ENCODE results near the gene NFKBIB. TPM values are rescaled to one million over a fixed set of nuclear protein-coding genes. Genes with fewer than 3 reads are reported as not detected.
"Not testable (repeated sequence)": the region's sequence is repeated elsewhere in the genome, so short reads cannot be mapped to it uniquely, and the experiment has no call there.

The NFKBIB gene
- total and polyA plus RNA-seq, 2 experiments from 2014 or later = 24.1 to 29.6 TPM

DNA sequence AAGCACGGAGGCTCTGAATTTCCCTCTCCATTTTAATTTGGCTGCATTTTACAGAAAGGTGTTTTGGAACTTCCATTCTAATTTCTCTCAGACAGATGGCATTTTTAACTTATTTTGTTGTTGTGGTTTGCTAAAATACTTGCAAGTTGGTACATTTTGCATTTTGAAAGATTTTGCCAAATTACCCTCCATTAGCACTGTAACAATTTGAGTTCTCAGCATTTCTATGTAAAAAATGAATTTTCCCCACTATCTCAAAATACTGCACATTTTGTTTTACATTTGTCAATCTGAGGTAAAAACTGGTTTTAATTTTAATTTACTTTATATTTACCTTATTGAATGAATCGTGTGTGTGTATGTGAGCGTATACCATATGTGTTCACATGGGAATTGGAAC, 43.0 kb upstream of the NFKBIB start:
- H3K27ac ChIP-seq = no peak overlapping the region
- H3K36me3 ChIP-seq (replicated peaks; ENCODE audit: insufficient read depth, low read depth) = no peaks in the 10 kb centered on the region
- no peak for DNase-seq (ENCODE audit: low spot score)
- no peaks in the 10 kb centered on the region for H4K20me1 ChIP-seq (ENCODE audit: insufficient read depth, poor library complexity, severe bottlenecking)
- H3K9me2 ChIP-seq (replicated peaks; ENCODE audit: insufficient read depth) = no peaks in the 10 kb centered on the region
- H3K79me2 ChIP-seq = no peaks in the 10 kb centered on the region
- peaks cover 18% of the 10 kb centered on the region for H3K4me1 ChIP-seq (ENCODE audit: insufficient read depth)
- 91% methylated on average over 3 of the region's 3 CpGs for WGBS (ENCODE audit: low lambda C conversion rate, missing lambda C conversion rate)
- no peak overlapping the region for H3K4me3 ChIP-seq
- H3K4me2 ChIP-seq = no peak overlapping the region
- TF ChIP-seq EZH2phosphoT487 (IDR thresholded peaks at IDR 0.05; ENCODE audit: low read depth, severe bottlenecking, unreplicated experiment) (no peak), EZH2 (IDR thresholded peaks at IDR 0.05; ENCODE audit: borderline replicate concordance) (no peak)
- TF ChIP-seq, protein P1, sequence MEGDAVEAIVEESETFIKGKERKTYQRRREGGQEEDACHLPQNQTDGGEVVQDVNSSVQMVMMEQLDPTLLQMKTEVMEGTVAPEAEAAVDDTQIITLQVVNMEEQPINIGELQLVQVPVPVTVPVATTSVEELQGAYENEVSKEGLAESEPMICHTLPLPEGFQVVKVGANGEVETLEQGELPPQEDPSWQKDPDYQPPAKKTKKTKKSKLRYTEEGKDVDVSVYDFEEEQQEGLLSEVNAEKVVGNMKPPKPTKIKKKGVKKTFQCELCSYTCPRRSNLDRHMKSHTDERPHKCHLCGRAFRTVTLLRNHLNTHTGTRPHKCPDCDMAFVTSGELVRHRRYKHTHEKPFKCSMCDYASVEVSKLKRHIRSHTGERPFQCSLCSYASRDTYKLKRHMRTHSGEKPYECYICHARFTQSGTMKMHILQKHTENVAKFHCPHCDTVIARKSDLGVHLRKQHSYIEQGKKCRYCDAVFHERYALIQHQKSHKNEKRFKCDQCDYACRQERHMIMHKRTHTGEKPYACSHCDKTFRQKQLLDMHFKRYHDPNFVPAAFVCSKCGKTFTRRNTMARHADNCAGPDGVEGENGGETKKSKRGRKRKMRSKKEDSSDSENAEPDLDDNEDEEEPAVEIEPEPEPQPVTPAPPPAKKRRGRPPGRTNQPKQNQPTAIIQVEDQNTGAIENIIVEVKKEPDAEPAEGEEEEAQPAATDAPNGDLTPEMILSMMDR (IDR thresholded peaks at IDR 0.05; ENCODE audit: poor library complexity) = no peak
- H2AFZ ChIP-seq = no peak overlapping the region
- no peaks in the 10 kb centered on the region for H3K27me3 ChIP-seq
- H3K9me3 ChIP-seq (ENCODE audit: low read depth) = no peaks in the 10 kb centered on the region

DNA sequence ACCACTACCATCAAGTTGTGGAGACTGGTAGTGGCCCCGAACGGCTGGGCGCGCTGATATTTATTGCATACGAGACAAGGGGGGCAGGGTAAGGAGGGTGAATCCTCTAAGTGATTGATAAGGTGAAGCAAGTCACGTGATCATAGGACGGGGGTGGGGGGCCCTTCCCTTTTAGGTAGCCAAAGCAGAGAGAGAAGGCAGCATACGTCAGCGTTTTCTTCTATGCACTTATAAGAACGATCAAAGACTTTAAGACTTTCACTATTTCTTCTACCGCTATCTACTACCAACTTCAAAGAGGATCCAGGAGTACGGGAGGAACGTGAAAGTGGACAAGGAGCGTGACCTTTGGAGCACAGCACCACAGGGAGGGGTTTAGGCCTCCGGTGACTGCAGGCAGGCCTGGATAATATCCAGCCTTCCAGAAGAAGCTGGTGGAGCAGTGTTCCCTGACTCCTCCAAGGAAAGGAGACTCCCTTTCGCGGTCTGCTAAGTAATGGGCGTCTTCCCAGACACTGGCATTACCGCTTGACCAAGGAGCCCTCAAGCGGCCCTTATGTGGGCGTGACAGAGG, 40.1 kb upstream of the NFKBIB start:
- H4K20me1 ChIP-seq (ENCODE audit: insufficient read depth, poor library complexity, severe bottlenecking); H3K9me2 ChIP-seq (replicated peaks; ENCODE audit: insufficient read depth); H3K27me3 ChIP-seq; H3K4me3 ChIP-seq; H3K79me2 ChIP-seq; H3K36me3 ChIP-seq (replicated peaks; ENCODE audit: insufficient read depth, low read depth); H3K27ac ChIP-seq; H3K9me3 ChIP-seq (ENCODE audit: low read depth): not testable (repeated sequence)
- DNase-seq (ENCODE audit: low spot score) = peak; percentile 50
- H3K4me2 ChIP-seq = peak overlapping the region; percentile 62
- peaks cover 13% of the 10 kb centered on the region for H3K4me1 ChIP-seq (ENCODE audit: insufficient read depth)
- WGBS (ENCODE audit: low lambda C conversion rate, missing lambda C conversion rate) = 34% methylated on average over 21 of the region's 21 CpGs
- peak overlapping the region; percentile 68 for H2AFZ ChIP-seq

DNA sequence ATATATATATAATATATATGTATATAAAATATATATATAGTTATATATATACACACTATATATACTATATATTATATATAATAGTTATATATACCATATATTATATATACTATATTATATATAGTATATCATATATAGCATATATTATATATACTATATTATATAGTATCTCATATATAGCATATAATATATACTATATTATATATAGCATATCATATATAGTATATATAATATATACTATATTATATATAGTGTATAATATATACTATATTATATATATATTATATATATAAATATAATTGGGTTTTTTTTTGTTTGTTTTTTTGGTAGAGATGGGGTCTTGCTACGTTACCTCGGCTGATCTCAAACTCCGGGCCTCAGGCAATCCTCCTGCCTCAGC, 38.4 kb upstream of the NFKBIB start:
- no peak overlapping the region for H2AFZ ChIP-seq

DNA sequence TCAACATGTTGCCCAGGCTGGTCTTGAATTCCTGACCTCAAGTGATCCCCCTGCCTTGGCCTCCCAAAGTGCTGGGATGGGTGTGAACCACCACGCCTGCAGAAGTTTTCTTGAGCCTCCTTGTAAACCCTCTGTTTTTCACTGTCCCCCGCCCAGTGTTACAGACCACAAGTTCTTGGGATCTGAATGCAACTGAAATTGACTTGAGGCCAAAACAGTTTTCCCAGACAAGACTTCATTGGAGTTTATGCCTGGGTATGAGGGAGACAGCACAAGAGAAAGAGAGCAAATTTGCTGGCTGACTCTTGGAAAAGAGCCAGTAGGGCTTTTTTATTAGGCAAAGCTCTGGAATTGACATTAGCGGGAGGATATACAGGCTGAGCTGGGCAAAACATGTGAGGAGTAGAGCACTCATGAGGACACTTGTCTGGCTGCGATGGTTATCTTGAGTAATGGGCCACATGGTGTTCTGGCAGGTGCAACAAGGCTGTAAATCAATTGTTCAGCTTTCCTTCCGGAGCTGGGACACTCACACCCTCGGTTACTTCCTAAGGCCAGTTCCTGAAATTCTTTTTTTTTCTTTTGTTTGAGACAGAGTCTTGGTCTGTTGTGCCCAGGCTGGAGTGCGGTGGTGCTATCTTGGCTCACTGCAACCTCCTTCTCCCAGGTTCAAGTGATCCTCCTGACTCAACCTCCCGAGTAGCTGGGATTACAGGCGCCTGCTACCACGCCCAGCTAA, 37.3 kb upstream of the NFKBIB start:
- Histone ChIP-seq H3K27me3 (no peaks in the 10 kb centered on the region), H3K4me2 (no peak overlapping the region), H3K9me3 (ENCODE audit: low read depth) (no peaks in the 10 kb centered on the region), H3K27ac (no peak overlapping the region), H2AFZ (no peak overlapping the region), H3K4me3 (no peak overlapping the region), H4K20me1 (ENCODE audit: insufficient read depth, poor library complexity, severe bottlenecking) (no peaks in the 10 kb centered on the region), H3K36me3 (replicated peaks; ENCODE audit: insufficient read depth, low read depth) (no peaks in the 10 kb centered on the region), H3K4me1 (ENCODE audit: insufficient read depth) (peaks cover 13% of the 10 kb centered on the region), H3K9me2 (replicated peaks; ENCODE audit: insufficient read depth) (no peaks in the 10 kb centered on the region), H3K79me2 (no peaks in the 10 kb centered on the region)
- WGBS (ENCODE audit: low lambda C conversion rate, missing lambda C conversion rate) = 60% methylated on average over 10 of the region's 10 CpGs
- no peak for TF ChIP-seq EZH2phosphoT487 (IDR thresholded peaks at IDR 0.05; ENCODE audit: low read depth, severe bottlenecking, unreplicated experiment)
- TF ChIP-seq, protein P1 (IDR thresholded peaks at IDR 0.05; ENCODE audit: poor library complexity) = no peak
- peak; percentile 78 for DNase-seq (ENCODE audit: low spot score)

More for the DNA sequence above, 38.4 kb upstream of the NFKBIB start:
- no peaks in the 10 kb centered on the region for H3K27me3 ChIP-seq
- no peaks in the 10 kb centered on the region for H3K36me3 ChIP-seq (replicated peaks; ENCODE audit: insufficient read depth, low read depth)
- no peaks in the 10 kb centered on the region for H3K9me2 ChIP-seq (replicated peaks; ENCODE audit: insufficient read depth)
- H3K79me2 ChIP-seq = no peaks in the 10 kb centered on the region
- H3K27ac ChIP-seq = no peak overlapping the region
- no peaks in the 10 kb centered on the region for H4K20me1 ChIP-seq (ENCODE audit: insufficient read depth, poor library complexity, severe bottlenecking)
- H3K4me2 ChIP-seq = no peak overlapping the region
- no peaks in the 10 kb centered on the region for H3K9me3 ChIP-seq (ENCODE audit: low read depth)
- TF ChIP-seq, protein P1 (IDR thresholded peaks at IDR 0.05; ENCODE audit: poor library complexity) = no peak
- TF ChIP-seq EZH2 (IDR thresholded peaks at IDR 0.05; ENCODE audit: borderline replicate concordance) (no peak), EZH2phosphoT487 (IDR thresholded peaks at IDR 0.05; ENCODE audit: low read depth, severe bottlenecking, unreplicated experiment) (no peak)
- no peak for DNase-seq (ENCODE audit: low spot score)
- H3K4me3 ChIP-seq = no peak overlapping the region
- 95% methylated on average over 3 of the region's 3 CpGs for WGBS (ENCODE audit: low lambda C conversion rate, missing lambda C conversion rate)
- peaks cover 13% of the 10 kb centered on the region for H3K4me1 ChIP-seq (ENCODE audit: insufficient read depth)

Measured in hepatocyte (in vitro differentiated cells).